ENCODE results near the gene SHISA6.

DNA sequence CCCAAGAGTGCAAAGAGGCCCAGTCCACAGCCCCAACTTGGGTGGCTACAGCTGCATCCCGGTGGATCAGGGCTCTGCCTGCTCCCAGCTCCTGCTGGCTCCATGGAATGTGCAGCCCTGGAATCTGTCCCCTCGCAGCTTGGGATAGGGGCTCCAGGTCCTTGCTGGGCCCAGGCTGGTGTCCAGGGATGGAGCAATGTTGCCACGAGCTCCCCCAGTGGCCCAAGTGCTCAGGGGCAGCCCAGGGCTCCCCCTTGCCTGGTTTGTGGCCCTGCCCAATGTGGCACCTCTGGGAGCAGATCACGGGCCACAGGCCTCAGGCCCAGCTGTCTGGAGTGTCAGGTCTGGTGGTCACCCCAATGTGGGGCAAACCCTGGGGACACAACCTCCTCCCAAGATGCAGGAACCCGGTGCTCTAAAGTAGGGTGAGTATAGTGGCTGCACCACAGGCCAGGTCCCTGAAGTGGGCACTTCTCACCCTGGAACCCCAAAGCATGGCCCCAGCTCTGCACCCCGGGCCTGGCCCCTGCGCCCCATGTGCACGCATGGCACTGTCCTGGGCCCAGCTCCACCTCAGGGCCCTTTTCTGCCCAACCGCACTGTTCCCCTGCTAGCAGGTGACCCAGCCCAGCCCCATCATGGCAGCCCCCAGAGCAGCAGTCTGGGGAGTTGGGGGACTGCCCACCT is 342.4 kb downstream of the SHISA6 start:
- no peak for TF ChIP-seq POLR2AphosphoS5 (IDR thresholded peaks at IDR 0.05; ENCODE audit: low read depth, low read length)
- TF ChIP-seq, protein P1, sequence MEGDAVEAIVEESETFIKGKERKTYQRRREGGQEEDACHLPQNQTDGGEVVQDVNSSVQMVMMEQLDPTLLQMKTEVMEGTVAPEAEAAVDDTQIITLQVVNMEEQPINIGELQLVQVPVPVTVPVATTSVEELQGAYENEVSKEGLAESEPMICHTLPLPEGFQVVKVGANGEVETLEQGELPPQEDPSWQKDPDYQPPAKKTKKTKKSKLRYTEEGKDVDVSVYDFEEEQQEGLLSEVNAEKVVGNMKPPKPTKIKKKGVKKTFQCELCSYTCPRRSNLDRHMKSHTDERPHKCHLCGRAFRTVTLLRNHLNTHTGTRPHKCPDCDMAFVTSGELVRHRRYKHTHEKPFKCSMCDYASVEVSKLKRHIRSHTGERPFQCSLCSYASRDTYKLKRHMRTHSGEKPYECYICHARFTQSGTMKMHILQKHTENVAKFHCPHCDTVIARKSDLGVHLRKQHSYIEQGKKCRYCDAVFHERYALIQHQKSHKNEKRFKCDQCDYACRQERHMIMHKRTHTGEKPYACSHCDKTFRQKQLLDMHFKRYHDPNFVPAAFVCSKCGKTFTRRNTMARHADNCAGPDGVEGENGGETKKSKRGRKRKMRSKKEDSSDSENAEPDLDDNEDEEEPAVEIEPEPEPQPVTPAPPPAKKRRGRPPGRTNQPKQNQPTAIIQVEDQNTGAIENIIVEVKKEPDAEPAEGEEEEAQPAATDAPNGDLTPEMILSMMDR (IDR thresholded peaks at IDR 0.05), result no peak
- TF ChIP-seq, protein P2, sequence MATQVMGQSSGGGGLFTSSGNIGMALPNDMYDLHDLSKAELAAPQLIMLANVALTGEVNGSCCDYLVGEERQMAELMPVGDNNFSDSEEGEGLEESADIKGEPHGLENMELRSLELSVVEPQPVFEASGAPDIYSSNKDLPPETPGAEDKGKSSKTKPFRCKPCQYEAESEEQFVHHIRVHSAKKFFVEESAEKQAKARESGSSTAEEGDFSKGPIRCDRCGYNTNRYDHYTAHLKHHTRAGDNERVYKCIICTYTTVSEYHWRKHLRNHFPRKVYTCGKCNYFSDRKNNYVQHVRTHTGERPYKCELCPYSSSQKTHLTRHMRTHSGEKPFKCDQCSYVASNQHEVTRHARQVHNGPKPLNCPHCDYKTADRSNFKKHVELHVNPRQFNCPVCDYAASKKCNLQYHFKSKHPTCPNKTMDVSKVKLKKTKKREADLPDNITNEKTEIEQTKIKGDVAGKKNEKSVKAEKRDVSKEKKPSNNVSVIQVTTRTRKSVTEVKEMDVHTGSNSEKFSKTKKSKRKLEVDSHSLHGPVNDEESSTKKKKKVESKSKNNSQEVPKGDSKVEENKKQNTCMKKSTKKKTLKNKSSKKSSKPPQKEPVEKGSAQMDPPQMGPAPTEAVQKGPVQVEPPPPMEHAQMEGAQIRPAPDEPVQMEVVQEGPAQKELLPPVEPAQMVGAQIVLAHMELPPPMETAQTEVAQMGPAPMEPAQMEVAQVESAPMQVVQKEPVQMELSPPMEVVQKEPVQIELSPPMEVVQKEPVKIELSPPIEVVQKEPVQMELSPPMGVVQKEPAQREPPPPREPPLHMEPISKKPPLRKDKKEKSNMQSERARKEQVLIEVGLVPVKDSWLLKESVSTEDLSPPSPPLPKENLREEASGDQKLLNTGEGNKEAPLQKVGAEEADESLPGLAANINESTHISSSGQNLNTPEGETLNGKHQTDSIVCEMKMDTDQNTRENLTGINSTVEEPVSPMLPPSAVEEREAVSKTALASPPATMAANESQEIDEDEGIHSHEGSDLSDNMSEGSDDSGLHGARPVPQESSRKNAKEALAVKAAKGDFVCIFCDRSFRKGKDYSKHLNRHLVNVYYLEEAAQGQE (IDR thresholded peaks at IDR 0.05; ENCODE audit: insufficient read depth in 1 of 2, low read depth in 2 of 2, low read length in 1 of 2), result no peak

All from Panc1 (cell line).